CD14-positive monocyte (primary cell): Measurements from ENCODE around the gene ELOB. TPM values are rescaled to one million over a fixed set of nuclear protein-coding genes. Genes with fewer than 3 reads are reported as not detected.

Experiments used
- DNase-seq, 3 donors: peaks; one replicate each; pipeline ENCODE4 v3.0.0-alpha.2; 2011 to 2022
- H2AFZ ChIP-seq: 2 replicates; pipeline ENCODE4 v1.6.0; 2012; ENCODE audit warnings: mild to moderate bottlenecking, low read depth, low read length, inconsistent platforms; ENCODE audit not compliant: insufficient read depth, poor library complexity, severe bottlenecking
- H3K27ac ChIP-seq, 2 donors: 1 replicate in 1 of 2; 2 replicates in 1 of 2; pipeline ENCODE4 v1.5.1; 2012 to 2013; ENCODE audit warnings: low read length in 2 of 2, control low read depth in 1 of 2, inconsistent platforms in 1 of 2, low read depth in 1 of 2, mild to moderate bottlenecking in 1 of 2
- H3K27me3 ChIP-seq, 2 donors: one replicate each; pipeline versions ENCODE4 v1.6.0 to v1.6.1; 2011 to 2013; ENCODE audit warnings: low read length in 2 of 2; ENCODE audit not compliant: control insufficient read depth in 2 of 2, insufficient read depth in 2 of 2
- H3K36me3 ChIP-seq, 2 donors: replicated peaks in 1 of 2; 1 replicate in 1 of 2; 2 replicates in 1 of 2; pipeline versions ENCODE4 v1.5.1 to v1.6.1; 2012 to 2013; ENCODE audit warnings: low read length in 2 of 2, control low read depth in 1 of 2, inconsistent platforms in 1 of 2, mild to moderate bottlenecking in 1 of 2; ENCODE audit not compliant: insufficient read depth in 2 of 2, control insufficient read depth in 1 of 2
- H3K4me1 ChIP-seq, 2 donors: 1 replicate in 1 of 2; 2 replicates in 1 of 2; pipeline versions ENCODE4 v1.5.1 to v1.6.1; 2012 to 2013; ENCODE audit warnings: low read length in 2 of 2, control low read depth in 1 of 2, inconsistent platforms in 1 of 2, mild to moderate bottlenecking in 1 of 2, moderate library complexity in 1 of 2; ENCODE audit not compliant: insufficient read depth in 2 of 2, control insufficient read depth in 1 of 2
- H3K4me2 ChIP-seq: replicated peaks from 2 replicates; pipeline ENCODE3; 2012; ENCODE audit warnings: low read length, moderate library complexity, mild to moderate bottlenecking; ENCODE audit not compliant: poor library complexity, severe bottlenecking; ENCODE audit errors: extremely low read depth
- H3K4me3 ChIP-seq, 3 experiments: fragments of 200-600 bp in 1 of 3; sonication (generic) in 1 of 3; replicated peaks in 1 of 3; 1 replicate in 2 of 3; 2 replicates in 1 of 3; pipeline ENCODE4 v1.5.1; 2011 to 2013; ENCODE audit warnings: low read length in 3 of 3, mild to moderate bottlenecking in 3 of 3, control low read depth in 2 of 3, low read depth in 2 of 3, inconsistent platforms in 1 of 3, moderate library complexity in 1 of 3
- H3K79me2 ChIP-seq: 2 replicates; pipeline ENCODE4 v1.6.0; 2012; ENCODE audit warnings: mild to moderate bottlenecking, control low read depth, inconsistent platforms, low read length, moderate library complexity; ENCODE audit not compliant: insufficient read depth
- H3K9ac ChIP-seq: 2 replicates; pipeline ENCODE4 v1.6.0; 2017; ENCODE audit warnings: low read length, mild to moderate bottlenecking; ENCODE audit not compliant: insufficient read depth, poor library complexity, severe bottlenecking
- H3K9me3 ChIP-seq, 2 donors: replicated peaks in 1 of 2; 1 replicate in 1 of 2; 2 replicates in 1 of 2; pipeline versions ENCODE4 v1.5.1 to v1.6.1; 2012 to 2013; ENCODE audit warnings: low read length in 2 of 2, control low read depth in 1 of 2; ENCODE audit not compliant: control insufficient read depth in 1 of 2, insufficient read depth in 1 of 2
- H4K20me1 ChIP-seq: 2 replicates; pipeline ENCODE4 v1.6.0; 2012; ENCODE audit warnings: mild to moderate bottlenecking, low read length, control low read depth, moderate library complexity; ENCODE audit not compliant: insufficient read depth
- H3K27ac Mint-ChIP-seq, 7 donors: one replicate each; pipeline ENCODE4 v1.8.0; 2020; ENCODE audit warnings: mild to moderate bottlenecking in 7 of 7, mixed read lengths in 7 of 7, moderate library complexity in 6 of 7, inconsistent platforms in 2 of 7
- H3K27me3 Mint-ChIP-seq, 3 donors: one replicate each; pipeline ENCODE4 v1.8.0; 2021 to 2022; ENCODE audit warnings: low read depth in 3 of 3, mild to moderate bottlenecking in 3 of 3, mixed read lengths in 3 of 3, moderate library complexity in 3 of 3, inconsistent platforms in 1 of 3
- H3K36me3 Mint-ChIP-seq, 2 donors: one replicate each; pipeline ENCODE4 v1.8.0; 2020; ENCODE audit warnings: mixed read lengths in 2 of 2, inconsistent platforms in 1 of 2, mild to moderate bottlenecking in 1 of 2
- H3K4me1 Mint-ChIP-seq: one replicate; pipeline ENCODE4 v1.8.0; 2020; ENCODE audit warnings: mild to moderate bottlenecking, mixed read lengths
- H3K4me3 Mint-ChIP-seq, 2 donors: one replicate each; pipeline ENCODE4 v1.8.0; 2020; ENCODE audit warnings: mild to moderate bottlenecking in 2 of 2, mixed read lengths in 2 of 2, moderate library complexity in 1 of 2
- H3K9me3 Mint-ChIP-seq, 7 donors: one replicate each; pipeline ENCODE4 v1.8.0; 2020 to 2022; ENCODE audit warnings: mixed read lengths in 7 of 7, mild to moderate bottlenecking in 6 of 7, moderate library complexity in 6 of 7, inconsistent platforms in 2 of 7
- CTCF ChIP-seq: fragments of 200-600 bp; IDR thresholded peaks from one replicate; pipeline ENCODE4 v1.8.0; 2022; ENCODE audit warnings: antibody characterized with exemption, mild to moderate bottlenecking
- WGBS: methylation state at CpG from one replicate; pipeline ENCODE4 v1.1.5; 2013; ENCODE audit warnings: missing lambda C conversion rate; ENCODE audit not compliant: insufficient coverage; 5-methylcytosine and 5-hydroxymethylcytosine counted together
- intact Hi-C, 2 donors: fragments of 100-400 bp; cut with micrococcal nuclease; formaldehyde crosslinking; loops; one replicate each; pipeline versions ENCODE4 v1.15.0 to v1.15.1; 2023
- polyA plus RNA-seq, 3 donors: library from polyadenylated mRNA; depleted of rRNA in 1 of 3; unstranded in 2 of 3; stranded (reverse) in 1 of 3; fragments of 300-500 nt in 2 of 3; fragments of >200 nt in 1 of 3; fragmentation: Illumina TruSeq in 2 of 3; gene quantifications; 1 replicate in 2 of 3; 2 replicates in 1 of 3; pipeline ENCODE4 v1.2.3, GENCODE V29; 2012 to 2021

Gene ELOB
- polyA plus RNA-seq, 3 donors, result 150 to 405 (median 363) TPM

GRCh38 chr16:2748757-2749455, 28.2 kb downstream of the ELOB start:
- Histone ChIP-seq H3K4me2 (no peak overlapping the region), H3K9ac (no peak overlapping the region), H3K27ac (no peak overlapping the region), H3K36me3 (no peaks in the 10 kb centered on the region), H3K9me3 (peaks cover 0 to 4% of the 10 kb centered on the region in 2 donors), H2AFZ (no peak overlapping the region), H3K4me3 (no peak overlapping the region), H3K79me2 (peaks cover 21% of the 10 kb centered on the region), H3K4me1 (peaks cover 14 to 15% of the 10 kb centered on the region in 2 donors), H3K27me3 (no peaks in the 10 kb centered on the region), H4K20me1 (peaks cover 11% of the 10 kb centered on the region)
- Mint-ChIP-seq H3K4me1 (peaks cover 13% of the 10 kb centered on the region), H3K4me3 (no peak overlapping the region), H3K9me3 (peaks cover 0 to 4% (median 0%) of the 10 kb centered on the region in 7 donors), H3K27ac (no peak overlapping the region), H3K27me3 (peaks cover 0 to 4% (median 1%) of the 10 kb centered on the region in 3 donors), H3K36me3 (peaks cover 4 to 15% of the 10 kb centered on the region in 2 donors)
- WGBS, result 99% methylated on average over 6 of the region's 7 CpGs
- intact Hi-C loops, result no loop called here
- no peak for DNase-seq
- no peak for TF ChIP-seq CTCF

DNA sequence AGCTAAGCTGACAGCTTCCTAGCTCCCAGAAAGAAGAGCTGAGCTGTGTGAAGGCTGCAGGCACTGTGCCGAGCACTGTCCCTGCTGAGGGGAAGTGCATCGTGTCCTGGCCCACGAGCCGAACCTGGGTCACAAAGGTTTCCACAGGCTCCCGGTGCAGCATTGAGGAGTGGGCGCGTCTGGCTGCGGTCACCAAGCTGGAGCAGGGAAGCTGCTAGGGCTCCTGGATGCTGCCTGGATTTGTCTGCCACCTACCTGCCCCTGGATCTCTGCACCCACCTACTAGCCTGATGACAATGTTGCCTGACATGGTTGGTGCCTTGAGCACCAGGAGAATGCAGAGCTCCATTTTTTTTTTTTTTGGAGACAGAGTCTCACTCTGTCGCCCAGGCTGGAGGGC, 31.1 kb downstream of the ELOB start:
- no peaks in the 10 kb centered on the region for H3K4me1 Mint-ChIP-seq
- 91% methylated on average over 8 of the region's 9 CpGs for WGBS
- intact Hi-C loops, result no loop called here
- no peak overlapping the region for H2AFZ ChIP-seq
- no peaks in the 10 kb centered on the region for H4K20me1 ChIP-seq
- H3K4me3 Mint-ChIP-seq, result no peak overlapping the region
- peaks cover 3 to 13% of the 10 kb centered on the region in 2 donors for H3K36me3 Mint-ChIP-seq
- peaks cover 0 to 4% (median 1%) of the 10 kb centered on the region in 3 donors for H3K27me3 Mint-ChIP-seq
- H3K36me3 ChIP-seq, result no peaks in the 10 kb centered on the region
- H3K9me3 ChIP-seq, result no peaks in the 10 kb centered on the region
- H3K27me3 ChIP-seq, result no peaks in the 10 kb centered on the region
- H3K4me3 ChIP-seq, result no peak overlapping the region
- DNase-seq, result no peak
- H3K27ac ChIP-seq, result no peak overlapping the region
- H3K79me2 ChIP-seq, result no peaks in the 10 kb centered on the region
- TF ChIP-seq CTCF, result no peak
- no peak overlapping the region for H3K27ac Mint-ChIP-seq
- no peak overlapping the region for H3K4me2 ChIP-seq
- H3K9ac ChIP-seq, result no peak overlapping the region
- H3K4me1 ChIP-seq, result no peaks in the 10 kb centered on the region
- peaks cover 0 to 2% (median 0%) of the 10 kb centered on the region in 7 donors for H3K9me3 Mint-ChIP-seq
